HEK293 (cell line): ENCODE data around the gene QPCT.

ENCODE experiments used
- CTCF ChIA-PET: fragments of 350-600 bp; formaldehyde crosslinking; extraction: SDS; loops from one replicate; lab custom pipeline; 2021; ENCODE audit warnings: antibody characterized with exemption; lab: Yijun Ruan, JAX
- POLR2A ChIA-PET: fragments of 300-600 bp; formaldehyde crosslinking; extraction: SDS; loops from one replicate; lab custom pipeline; 2020; ENCODE audit warnings: antibody characterized with exemption, inconsistent platforms; lab: Yijun Ruan, JAX
- H3K27ac ChIP-seq: fragments of 200-500 bp; sonication (Bioruptor generic); 2 replicates; pipeline ENCODE4 v1.5.1; 2014; ENCODE audit warnings: low read depth, low read length, control low read depth, inconsistent platforms; ENCODE audit errors: extremely low read depth
- H3K36me3 ChIP-seq, 2 experiments: fragments of 200-500 bp in 1 of 2; sonication (Bioruptor generic) in 1 of 2; 1 replicate in 1 of 2; 2 replicates in 1 of 2; pipeline ENCODE4 v1.5.1; 2014 to 2017; ENCODE audit warnings: inconsistent platforms in 2 of 2, low read length in 2 of 2; ENCODE audit not compliant: control insufficient read depth in 2 of 2, insufficient read depth in 1 of 2
- H3K4me1 ChIP-seq: fragments of 200-500 bp; sonication (Bioruptor generic); 2 replicates; pipeline ENCODE4 v1.5.1; 2014; ENCODE audit warnings: mild to moderate bottlenecking, low read length, inconsistent platforms; ENCODE audit not compliant: control insufficient read depth, insufficient read depth
- H3K4me3 ChIP-seq: 2 replicates; pipeline ENCODE4 v1.5.1; 2011; ENCODE audit warnings: low read depth, mild to moderate bottlenecking, control low read depth, low read length, moderate library complexity
- H3K9me3 ChIP-seq: fragments of 200-500 bp; sonication (Bioruptor generic); 2 replicates; pipeline ENCODE4 v1.5.1; 2014; ENCODE audit warnings: low read depth, low read length, inconsistent platforms; ENCODE audit not compliant: control insufficient read depth, insufficient read depth
- GLIS2 ChIP-seq: fragments of 450-650 bp; formaldehyde crosslinking; IDR thresholded peaks from 2 replicates; pipeline ENCODE4 v1.5.1; 2016; ENCODE audit warnings: missing biosample characterization, missing genetic modification characterization
- HOXC10 ChIP-seq: sonication (generic); formaldehyde crosslinking; IDR thresholded peaks from 2 replicates; pipeline ENCODE4 v1.8.1; 2023; ENCODE audit warnings: mild to moderate bottlenecking, missing genetic modification reagents
- KLF8 ChIP-seq: fragments of 450-650 bp; formaldehyde crosslinking; IDR thresholded peaks from 2 replicates; pipeline ENCODE4 v1.5.1; 2016; ENCODE audit warnings: missing biosample characterization, missing genetic modification characterization
- KLF9 ChIP-seq: fragments of 450-650 bp; formaldehyde crosslinking; IDR thresholded peaks from 2 replicates; pipeline ENCODE4 v1.5.1; 2016; ENCODE audit warnings: missing biosample characterization, missing genetic modification characterization, low read depth
- YY2 ChIP-seq: fragments of 450-650 bp; formaldehyde crosslinking; IDR thresholded peaks from 2 replicates; pipeline ENCODE4 v1.5.1; 2016; ENCODE audit warnings: missing biosample characterization, missing genetic modification characterization
- ZBTB7A ChIP-seq: fragments of 450-650 bp; formaldehyde crosslinking; IDR thresholded peaks from 2 replicates; pipeline ENCODE4 v1.5.1; 2016; ENCODE audit warnings: low read depth, missing biosample characterization, missing genetic modification characterization
- ZEB2 ChIP-seq: fragments of 450-650 bp; formaldehyde crosslinking; IDR thresholded peaks from 2 replicates; pipeline ENCODE4 v1.5.1; 2016; ENCODE audit warnings: missing biosample characterization, missing genetic modification characterization
- ZFP3 ChIP-seq: fragments of 450-650 bp; formaldehyde crosslinking; IDR thresholded peaks from 2 replicates; pipeline ENCODE4 v1.5.1; 2016; ENCODE audit warnings: low read depth, missing biosample characterization, missing genetic modification characterization
- ZNF184 ChIP-seq: fragments of 450-650 bp; IDR thresholded peaks from 2 replicates; pipeline ENCODE4 v1.5.1; 2018; ENCODE audit warnings: missing biosample characterization, mild to moderate bottlenecking, missing genetic modification characterization
- ZNF19 ChIP-seq: fragments of 450-650 bp; formaldehyde crosslinking; IDR thresholded peaks from 2 replicates; pipeline ENCODE4; 2016; ENCODE audit warnings: missing biosample characterization, missing genetic modification characterization, low read depth
- ZNF24 ChIP-seq: fragments of 450-650 bp; formaldehyde crosslinking; IDR thresholded peaks from 2 replicates; pipeline ENCODE4 v1.5.1; 2016; ENCODE audit warnings: missing biosample characterization, missing genetic modification characterization
- ZNF302 ChIP-seq: fragments of 450-650 bp; formaldehyde crosslinking; IDR thresholded peaks from 2 replicates; pipeline ENCODE4 v1.5.1; 2016; ENCODE audit warnings: missing biosample characterization, missing genetic modification characterization, low read depth
- ZNF350 ChIP-seq: fragments of 450-650 bp; formaldehyde crosslinking; IDR thresholded peaks from 2 replicates; pipeline ENCODE4 v1.5.0; 2017; ENCODE audit warnings: missing biosample characterization, mild to moderate bottlenecking, missing genetic modification characterization
- ZNF362 ChIP-seq: fragments of 450-650 bp; formaldehyde crosslinking; IDR thresholded peaks from 2 replicates; pipeline ENCODE4 v1.5.1; 2016; ENCODE audit warnings: missing biosample characterization, missing genetic modification characterization
- ZNF366 ChIP-seq: fragments of 450-650 bp; formaldehyde crosslinking; conservative IDR thresholded peaks from 2 replicates; pipeline ENCODE4 v1.5.1; 2016; ENCODE audit warnings: missing biosample characterization, missing genetic modification characterization
- ZNF37A ChIP-seq: fragments of 450-650 bp; IDR thresholded peaks from 2 replicates; pipeline ENCODE4 v1.5.1; 2018; ENCODE audit warnings: missing biosample characterization, missing genetic modification characterization
- ZNF423 ChIP-seq: fragments of 450-650 bp; formaldehyde crosslinking; IDR thresholded peaks from 2 replicates; pipeline ENCODE4 v1.5.1; 2016; ENCODE audit warnings: missing biosample characterization, missing genetic modification characterization
- ZNF530 ChIP-seq: fragments of 450-650 bp; formaldehyde crosslinking; IDR thresholded peaks from 2 replicates; pipeline ENCODE4 v1.5.1; 2016; ENCODE audit warnings: low read depth, missing biosample characterization, missing genetic modification characterization
- ZNF558 ChIP-seq: fragments of 450-650 bp; formaldehyde crosslinking; IDR thresholded peaks from 2 replicates; pipeline ENCODE4 v1.5.1; 2016; ENCODE audit warnings: missing biosample characterization, missing genetic modification characterization
- ZNF596 ChIP-seq: fragments of 450-650 bp; IDR thresholded peaks from 2 replicates; pipeline ENCODE4 v1.5.0; 2018; ENCODE audit warnings: missing biosample characterization, mild to moderate bottlenecking, missing genetic modification characterization, moderate library complexity
- ZSCAN4 ChIP-seq: fragments of 450-650 bp; formaldehyde crosslinking; IDR thresholded peaks from 2 replicates; pipeline ENCODE4 v1.5.1; 2017; ENCODE audit warnings: missing biosample characterization, missing genetic modification characterization
- TF ChIP-seq, protein P1 (sequence below): fragments of 450-650 bp; IDR thresholded peaks from 2 replicates; pipeline ENCODE4 v1.5.1; 2018; ENCODE audit warnings: missing biosample characterization, mild to moderate bottlenecking, missing genetic modification characterization

QPCT gene

GRCh38 chr2:37356299-37356698, 11.9 kb downstream of the QPCT start:
- CTCF ChIA-PET: no interaction called here
- TF ChIP-seq HOXC10 (CRISPR knock-in tag): no peak
- no peak for TF ChIP-seq ZFP3 (tag by site-specific recombination)
- no peak for TF ChIP-seq KLF9 (tag by site-specific recombination)
- TF ChIP-seq ZNF558: no peak
- TF ChIP-seq ZNF366 (tag by site-specific recombination): no peak
- TF ChIP-seq ZBTB7A (tag by site-specific recombination): no peak
- TF ChIP-seq ZNF302 (tag by site-specific recombination): no peak
- TF ChIP-seq KLF8 (tag by site-specific recombination): no peak
- TF ChIP-seq, all 188 proteins: peak for 0
- POLR2A ChIA-PET: no interaction called here
- Histone ChIP-seq H3K27ac (no peak overlapping the region), H3K9me3 (no peaks in the 10 kb centered on the region), H3K36me3 (peaks cover 0 to 7% of the 10 kb centered on the region in 2 experiments; a peak in 1 of 3 replicates), H3K4me3 (no peak overlapping the region), H3K4me1 (no peaks in the 10 kb centered on the region)

- H3K4me3 ChIP-seq: no peak overlapping the region
- ChIA-PET POLR2A (no interaction called here), CTCF (interaction anchor here (0.8 kb wide), 1 partner anchor 12 kb away, joined by 6 read pairs; no protein-coding TSS in a partner anchor)
- no peaks in the 10 kb centered on the region for H3K9me3 ChIP-seq
- peaks cover 0 to 9% of the 10 kb centered on the region in 2 experiments; a peak in 1 of 3 replicates for H3K36me3 ChIP-seq
- no peak overlapping the region for H3K27ac ChIP-seq
- TF ChIP-seq ZNF423 (no peak), YY2 (tag by site-specific recombination) (no peak), ZNF184 (no peak), ZNF596 (no peak), ZNF350 (tag by site-specific recombination) (no peak), ZNF366 (tag by site-specific recombination) (no peak), GLIS2 (no peak), ZEB2 (tag by site-specific recombination) (no peak), ZNF19 (tag by site-specific recombination) (no peak), ZNF530 (tag by site-specific recombination) (no peak), ZNF362 (tag by site-specific recombination) (no peak), ZNF24 (tag by site-specific recombination) (no peak), ZNF37A (tag by site-specific recombination) (no peak), ZSCAN4 (tag by site-specific recombination) (no peak)
- TF ChIP-seq, protein P1, sequence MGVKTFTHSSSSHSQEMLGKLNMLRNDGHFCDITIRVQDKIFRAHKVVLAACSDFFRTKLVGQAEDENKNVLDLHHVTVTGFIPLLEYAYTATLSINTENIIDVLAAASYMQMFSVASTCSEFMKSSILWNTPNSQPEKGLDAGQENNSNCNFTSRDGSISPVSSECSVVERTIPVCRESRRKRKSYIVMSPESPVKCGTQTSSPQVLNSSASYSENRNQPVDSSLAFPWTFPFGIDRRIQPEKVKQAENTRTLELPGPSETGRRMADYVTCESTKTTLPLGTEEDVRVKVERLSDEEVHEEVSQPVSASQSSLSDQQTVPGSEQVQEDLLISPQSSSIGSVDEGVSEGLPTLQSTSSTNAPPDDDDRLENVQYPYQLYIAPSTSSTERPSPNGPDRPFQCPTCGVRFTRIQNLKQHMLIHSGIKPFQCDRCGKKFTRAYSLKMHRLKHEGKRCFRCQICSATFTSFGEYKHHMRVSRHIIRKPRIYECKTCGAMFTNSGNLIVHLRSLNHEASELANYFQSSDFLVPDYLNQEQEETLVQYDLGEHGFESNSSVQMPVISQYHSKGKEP: no peak
- H3K4me1 ChIP-seq: no peaks in the 10 kb centered on the region
These were observed 12.6 kb downstream of the QPCT start for GRCh38 chr2:37357069-37357468.
